H9 (cell line): ENCODE measurements around the gene KDM2A. TPM values are rescaled to one million over a fixed set of nuclear protein-coding genes. Genes with fewer than 3 reads are reported as not detected.

Experiments
- DNase-seq: peaks from one replicate; pipeline ENCODE4 v3.0.0-alpha.2; 2017
- H2AFZ ChIP-seq: one replicate; pipeline ENCODE4 v1.6.1; 2013; ENCODE audit warnings: mild to moderate bottlenecking, low read length, control low read depth, moderate library complexity
- H2AK5ac ChIP-seq: 2 replicates; pipeline ENCODE4 v1.6.1; 2013; ENCODE audit warnings: low read length, control low read depth, mixed read lengths; ENCODE audit not compliant: insufficient read length
- H2BK120ac ChIP-seq: one replicate; pipeline ENCODE4 v1.6.1; 2013; ENCODE audit warnings: low read depth, mild to moderate bottlenecking, low read length, control low read depth, inconsistent platforms; ENCODE audit not compliant: poor library complexity, severe bottlenecking
- H2BK12ac ChIP-seq: 2 replicates; pipeline ENCODE4 v1.6.1; 2013; ENCODE audit warnings: low read length, control low read depth, mixed read lengths, low read depth; ENCODE audit not compliant: insufficient read length
- H2BK15ac ChIP-seq: 2 replicates; pipeline ENCODE4 v1.6.1; 2013; ENCODE audit warnings: low read depth, low read length, control low read depth
- H2BK20ac ChIP-seq: one replicate; pipeline ENCODE4 v1.6.1; 2013; ENCODE audit warnings: low read depth, mild to moderate bottlenecking, low read length, control low read depth, inconsistent platforms; ENCODE audit not compliant: poor library complexity, severe bottlenecking
- H2BK5ac ChIP-seq: 2 replicates; pipeline ENCODE4 v1.6.1; 2013; ENCODE audit warnings: low read length, control low read depth, mixed read lengths; ENCODE audit not compliant: insufficient read length
- H3K14ac ChIP-seq: 2 replicates; pipeline ENCODE4 v1.6.1; 2013; ENCODE audit warnings: low read length, control low read depth; ENCODE audit not compliant: insufficient read depth
- H3K18ac ChIP-seq: 2 replicates; pipeline ENCODE4 v1.6.1; 2013; ENCODE audit warnings: low read depth, mild to moderate bottlenecking, mixed read lengths, low read length, control low read depth; ENCODE audit not compliant: insufficient read length
- H3K23ac ChIP-seq: 2 replicates; pipeline ENCODE4 v1.6.1; 2013; ENCODE audit warnings: low read length, control low read depth, mixed read lengths, low read depth; ENCODE audit not compliant: insufficient read length
- H3K23me2 ChIP-seq: 2 replicates; pipeline ENCODE4 v1.6.1; 2013; ENCODE audit warnings: low read depth, mild to moderate bottlenecking, mixed read lengths, low read length, control low read depth; ENCODE audit not compliant: insufficient read length, poor library complexity, severe bottlenecking
- H3K27ac ChIP-seq: 2 replicates; pipeline ENCODE4 v1.5.1; 2013; ENCODE audit warnings: low read length, control low read depth, mixed read lengths, low read depth; ENCODE audit not compliant: insufficient read length
- H3K27me3 ChIP-seq: 2 replicates; pipeline ENCODE4 v1.6.1; 2013; ENCODE audit warnings: low read length, control low read depth, inconsistent platforms; ENCODE audit not compliant: insufficient read depth
- H3K4ac ChIP-seq: 2 replicates; pipeline ENCODE4 v1.6.1; 2013; ENCODE audit warnings: low read depth, mild to moderate bottlenecking, control low read depth, inconsistent platforms, low read length, moderate library complexity
- H3K4me1 ChIP-seq: 2 replicates; pipeline ENCODE4 v1.6.1; 2013; ENCODE audit warnings: low read length, control low read depth, inconsistent platforms; ENCODE audit not compliant: insufficient read depth
- H3K4me2 ChIP-seq: 2 replicates; pipeline ENCODE4 v1.6.1; 2013; ENCODE audit warnings: low read length, control low read depth, mixed read lengths; ENCODE audit not compliant: insufficient read length, insufficient read depth
- H3K56ac ChIP-seq: 2 replicates; pipeline ENCODE4 v1.6.1; 2013; ENCODE audit warnings: low read depth, mild to moderate bottlenecking, mixed read lengths, low read length, control low read depth; ENCODE audit not compliant: insufficient read length
- H3K79me1 ChIP-seq: 2 replicates; pipeline ENCODE4 v1.6.1; 2013; ENCODE audit warnings: low read depth, mild to moderate bottlenecking, moderate library complexity, low read length, control low read depth, inconsistent platforms; ENCODE audit not compliant: insufficient read depth, poor library complexity, severe bottlenecking
- H3K79me2 ChIP-seq: 2 replicates; pipeline ENCODE4 v1.6.1; 2013; ENCODE audit warnings: low read length, control low read depth, inconsistent platforms; ENCODE audit not compliant: insufficient read depth
- H3K9ac ChIP-seq: 2 replicates; pipeline ENCODE4 v1.6.1; 2013; ENCODE audit warnings: low read length, control low read depth, mixed read lengths; ENCODE audit not compliant: insufficient read length; ENCODE audit errors: extremely low read depth
- H3K9me3 ChIP-seq: one replicate; pipeline ENCODE4 v1.6.1; 2013; ENCODE audit warnings: low read depth, low read length, inconsistent platforms; ENCODE audit not compliant: control insufficient read depth
- H3T11ph ChIP-seq: one replicate; pipeline ENCODE4 v1.6.1; 2013; ENCODE audit warnings: mild to moderate bottlenecking, low read length, control low read depth, inconsistent platforms
- H4K20me1 ChIP-seq: one replicate; pipeline ENCODE4 v1.6.1; 2013; ENCODE audit not compliant: control insufficient read depth, insufficient read length, insufficient read depth
- H4K5ac ChIP-seq: 2 replicates; pipeline ENCODE4 v1.6.1; 2013; ENCODE audit warnings: low read depth, mild to moderate bottlenecking, mixed read lengths, low read length, control low read depth; ENCODE audit not compliant: insufficient read length
- H4K8ac ChIP-seq: replicated peaks from 2 replicates; pipeline ENCODE4 v1.6.1; 2013; ENCODE audit warnings: low read length, control low read depth, mixed read lengths, low read depth; ENCODE audit not compliant: insufficient read length
- H4K91ac ChIP-seq: 2 replicates; pipeline ENCODE4 v1.6.1; 2013; ENCODE audit warnings: low read depth, mild to moderate bottlenecking, moderate library complexity, mixed read lengths, low read length, control low read depth; ENCODE audit not compliant: insufficient read length
- H3K27ac Mint-ChIP-seq, 3 experiments: 2 replicates in 2 of 3; 3 replicates in 1 of 3; pipeline ENCODE4 v1.8.0; 2020 to 2021; ENCODE audit warnings: mixed read lengths in 3 of 3, mild to moderate bottlenecking in 1 of 3, moderate library complexity in 1 of 3
- H3K27me3 Mint-ChIP-seq: 2 replicates; pipeline ENCODE4 v1.8.0; 2021; ENCODE audit warnings: low read depth, mild to moderate bottlenecking, moderate library complexity, mixed read lengths
- H3K36me3 Mint-ChIP-seq, 3 experiments: 2 replicates in 2 of 3; 3 replicates in 1 of 3; pipeline ENCODE4 v1.8.0; 2020 to 2021; ENCODE audit warnings: low read depth in 3 of 3, mixed read lengths in 3 of 3; ENCODE audit not compliant: insufficient read depth in 1 of 3
- H3K4me1 Mint-ChIP-seq, 2 experiments: 2 replicates each; pipeline ENCODE4 v1.8.0; 2020; ENCODE audit warnings: mixed read lengths in 2 of 2
- H3K4me3 Mint-ChIP-seq, 2 experiments: 2 replicates in 1 of 2; 3 replicates in 1 of 2; pipeline ENCODE4 v1.8.0; 2020 to 2021; ENCODE audit warnings: mild to moderate bottlenecking in 2 of 2, mixed read lengths in 2 of 2, moderate library complexity in 1 of 2
- H3K9me3 Mint-ChIP-seq, 2 experiments: 2 replicates in 1 of 2; 3 replicates in 1 of 2; pipeline ENCODE4 v1.8.0; 2020; ENCODE audit warnings: mild to moderate bottlenecking in 2 of 2, mixed read lengths in 2 of 2, moderate library complexity in 1 of 2
- CTCF ChIP-seq: fragments of 200-600 bp; sonication (generic); conservative IDR thresholded peaks from 3 replicates; pipeline ENCODE4 v1.8.0; 2021; ENCODE audit warnings: antibody characterized with exemption, mild to moderate bottlenecking
- WGBS: extraction: QIAGEN DNeasy Blood & Tissue Kit; methylation state at CpG from one replicate; pipeline ENCODE4 v1.1.7; 2013; ENCODE audit warnings: missing lambda C conversion rate, low lambda C conversion rate, mixed read lengths; ENCODE audit not compliant: insufficient read length; ENCODE audit errors: extremely low coverage; 5-methylcytosine and 5-hydroxymethylcytosine counted together
- total RNA-seq: library from RNA; stranded (reverse); gene quantifications from 2 replicates; pipeline ENCODE4 v1.2.1, GENCODE V29; 2021

The KDM2A gene
- total RNA-seq, 1 experiment from 2014 or later, result 85.9 TPM

DNA sequence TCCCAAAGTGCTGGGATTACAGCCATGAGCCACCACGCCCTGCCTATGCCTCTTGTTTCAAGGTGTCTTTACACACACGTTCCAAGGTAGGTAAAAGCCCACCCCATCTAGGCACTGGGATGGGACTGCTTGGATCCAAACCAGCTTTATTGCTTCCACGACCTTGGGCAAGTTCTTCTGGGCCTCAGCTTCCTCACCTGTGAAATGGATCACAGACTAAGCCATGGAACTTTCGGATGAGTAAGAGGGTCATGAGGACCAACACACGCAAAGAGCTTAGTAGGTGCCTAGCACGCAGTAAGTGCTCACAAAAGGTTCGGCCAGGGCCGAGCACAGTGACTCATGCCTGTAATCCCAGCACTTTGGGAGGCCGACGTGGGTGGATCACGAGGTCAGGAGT lies 46.8 kb upstream of the KDM2A start:
- Histone ChIP-seq H3K56ac (no peak overlapping the region), H3K4me1 (no peaks in the 10 kb centered on the region), H3K4me2 (no peak overlapping the region), H4K20me1 (no peaks in the 10 kb centered on the region), H2BK12ac (no peak overlapping the region), H3K9me3 (no peaks in the 10 kb centered on the region), H3K79me1 (no peaks in the 10 kb centered on the region), H3K27ac (no peak overlapping the region), H4K5ac (no peak overlapping the region), H3K9ac (no peak overlapping the region), H3K4ac (no peak overlapping the region), H2AFZ (no peak overlapping the region), H3K18ac (no peak overlapping the region), H2BK15ac (no peak overlapping the region), H2BK20ac (no peak overlapping the region), H3K14ac (no peak overlapping the region), H3K23me2 (peaks cover 3% of the 10 kb centered on the region), H2BK5ac (no peak overlapping the region), H3K79me2 (no peaks in the 10 kb centered on the region), H3K23ac (no peak overlapping the region), H4K8ac (no peak overlapping the region), H4K91ac (no peak overlapping the region), H2BK120ac (no peak overlapping the region), H2AK5ac (no peak overlapping the region), H3T11ph (no peak overlapping the region), H3K27me3 (no peaks in the 10 kb centered on the region)
- no peak for TF ChIP-seq CTCF
- H3K4me3 Mint-ChIP-seq, result no peak overlapping the region
- H3K36me3 Mint-ChIP-seq, result no peaks in the 10 kb centered on the region; a peak in 2 of 7 replicates
- H3K9me3 Mint-ChIP-seq, result no peaks in the 10 kb centered on the region
- peaks cover 0 to 6% of the 10 kb centered on the region in 2 experiments; a peak in 3 of 4 replicates for H3K4me1 Mint-ChIP-seq
- H3K27ac Mint-ChIP-seq, result no peak overlapping the region
- WGBS, result no CpG with 5 or more reads among the region's 11 CpGs
- DNase-seq, result no peak
- no peaks in the 10 kb centered on the region; the same call in 1 of the 2 replicates for H3K27me3 Mint-ChIP-seq
